ENCODE results near the gene HSF2BP. TPM values are rescaled to one million over a fixed set of nuclear protein-coding genes. Genes with fewer than 3 reads are reported as not detected.
A peak's percentile ranks its signal among the peaks of the same experiment; 100 is the strongest.
"Not testable (repeated sequence)": the region's sequence is repeated elsewhere in the genome, so short reads cannot be mapped to it uniquely, and the experiment has no call there.

Gene HSF2BP
- total RNA-seq, 1 donor from 2014 or later, result 0.89 TPM

- DNase-seq, result not testable (repeated sequence)
Observed at GRCh38 chr21:43651926-43652325, 7.4 kb downstream of the HSF2BP start.

- DNase-seq, result no peak
Observed at GRCh38 chr21:43648171-43648570, 11.1 kb downstream of the HSF2BP start.

- peak; percentile 85 for DNase-seq
Observed at GRCh38 chr21:43646550-43647260, 12.6 kb downstream of the HSF2BP start.

- DNase-seq, result no peak
Observed at GRCh38 chr21:43645976-43646375, 13.3 kb downstream of the HSF2BP start.

- DNase-seq, result peak; percentile 71
Observed at GRCh38 chr21:43645136-43645891, 14.0 kb downstream of the HSF2BP start.

GRCh38 chr21:43644609-43645008 lies 14.7 kb downstream of the HSF2BP start:
- DNase-seq, result no peak

- no peak for DNase-seq
Observed at GRCh38 chr21:43644071-43644470, 15.2 kb downstream of the HSF2BP start.

GRCh38 chr21:43643193-43643592 lies 16.1 kb downstream of the HSF2BP start:
- DNase-seq, result no peak

- no peak for DNase-seq
Observed at GRCh38 chr21:43640400-43640799, 18.9 kb downstream of the HSF2BP start.

GRCh38 chr21:43639470-43640353 lies 19.6 kb downstream of the HSF2BP start:
- DNase-seq, result peak; percentile 37

- DNase-seq, result no peak
Observed at GRCh38 chr21:43637530-43638158, 21.6 kb downstream of the HSF2BP start.

- DNase-seq, result no peak
Observed at GRCh38 chr21:43635436-43635835, 23.9 kb downstream of the HSF2BP start.

GRCh38 chr21:43634618-43635017 lies 24.7 kb downstream of the HSF2BP start:
- DNase-seq, result no peak

- no peak for DNase-seq
Observed at GRCh38 chr21:43632373-43632905, 26.8 kb downstream of the HSF2BP start.

- DNase-seq, result no peak
Observed at GRCh38 chr21:43631411-43632107, 27.7 kb downstream of the HSF2BP start.

GRCh38 chr21:43627527-43627926 lies 31.8 kb downstream of the HSF2BP start:
- no peak for DNase-seq

- no peak for DNase-seq
Observed at GRCh38 chr21:43626390-43626789, 32.9 kb downstream of the HSF2BP start.

GRCh38 chr21:43624339-43624738 lies 34.9 kb downstream of the HSF2BP start:
- DNase-seq, result no peak

- no peak for DNase-seq
Observed at GRCh38 chr21:43623588-43623987, 35.7 kb downstream of the HSF2BP start.

- no peak for DNase-seq
Observed at GRCh38 chr21:43622796-43623195, 36.5 kb downstream of the HSF2BP start.

GRCh38 chr21:43619856-43620255 lies 39.4 kb downstream of the HSF2BP start:
- no peak for DNase-seq
